Mucosa of stomach (tissue), 1 donor: ENCODE results near the gene DENND11.

Experiments used
- H3K27me3 ChIP-seq: one replicate; pipeline ENCODE4 v1.7.0; 2013; ENCODE audit warnings: mild to moderate bottlenecking, low read length; ENCODE audit not compliant: control insufficient read depth, insufficient read depth
- H3K36me3 ChIP-seq: one replicate; pipeline ENCODE4 v1.7.0; 2013; ENCODE audit warnings: low read length; ENCODE audit not compliant: control insufficient read depth, insufficient read depth
- H3K4me1 ChIP-seq: one replicate; pipeline ENCODE4 v1.7.0; 2013; ENCODE audit warnings: mild to moderate bottlenecking, low read length; ENCODE audit not compliant: control insufficient read depth, insufficient read depth
- H3K4me3 ChIP-seq: one replicate; pipeline ENCODE4 v1.7.0; 2013; ENCODE audit warnings: low read length
- H3K9ac ChIP-seq: one replicate; pipeline ENCODE4 v1.7.0; 2013; ENCODE audit warnings: mild to moderate bottlenecking, low read length, moderate library complexity
- H3K9me3 ChIP-seq: one replicate; pipeline ENCODE4 v1.7.0; 2013; ENCODE audit warnings: mild to moderate bottlenecking, low read length, moderate library complexity; ENCODE audit not compliant: control insufficient read depth
- donor health status: Pancreatic carcinoma.

Gene DENND11, protein sequence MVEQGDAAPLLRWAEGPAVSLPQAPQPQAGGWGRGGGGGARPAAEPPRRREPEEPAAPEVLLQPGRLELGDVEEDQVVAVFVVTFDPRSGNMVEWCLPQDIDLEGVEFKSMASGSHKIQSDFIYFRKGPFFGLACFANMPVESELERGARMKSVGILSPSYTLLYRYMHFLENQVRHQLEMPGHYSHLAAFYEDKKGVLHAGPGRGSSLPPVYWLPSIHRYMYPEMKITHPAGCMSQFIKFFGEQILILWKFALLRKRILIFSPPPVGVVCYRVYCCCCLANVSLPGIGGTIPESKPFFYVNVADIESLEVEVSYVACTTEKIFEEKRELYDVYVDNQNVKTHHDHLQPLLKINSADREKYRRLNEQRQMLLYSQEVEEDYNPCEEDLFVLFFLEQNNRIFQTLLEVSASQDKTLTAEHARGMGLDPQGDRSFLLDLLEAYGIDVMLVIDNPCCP

DNA sequence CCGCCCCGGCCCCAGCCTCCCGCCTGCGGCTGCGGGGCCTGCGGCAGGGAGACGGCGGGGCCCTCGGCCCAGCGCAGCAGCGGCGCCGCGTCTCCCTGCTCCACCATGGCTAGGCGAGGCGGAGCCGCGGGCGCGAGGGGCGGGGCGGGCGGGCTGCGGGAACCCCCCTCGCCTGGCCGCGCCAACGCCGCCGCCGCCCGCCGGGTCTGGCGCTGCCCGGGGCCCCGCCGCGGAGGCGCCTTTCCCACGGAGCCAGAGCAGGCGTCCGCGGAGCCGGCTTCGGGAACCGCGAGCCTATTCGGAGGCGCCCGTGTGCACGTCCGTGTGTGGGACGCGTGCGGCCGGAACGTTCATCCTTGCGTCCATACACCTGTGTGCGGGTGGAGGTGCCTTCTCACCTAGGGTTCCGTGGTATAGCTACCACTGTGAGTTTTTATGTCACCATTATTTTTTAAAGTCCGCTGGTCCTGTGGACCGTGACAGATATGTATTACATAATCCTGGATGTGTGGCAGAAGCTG is at the start of gene DENND11:
TSS of gene DENND11 (minus strand) at position 120 of the 521 bp plus-strand sequence. CDS start at position 107, 13 bp downstream.
- Histone ChIP-seq H3K27me3 (no peaks in the 10 kb centered on the region), H3K4me1 (peaks cover 63% of the 10 kb centered on the region), H3K36me3 (no peaks in the 10 kb centered on the region), H3K9me3 (no peaks in the 10 kb centered on the region), H3K4me3 (peak within 1 kb of the TSS; percentile 58), H3K9ac (peak within 1 kb of the TSS; percentile 79)

DNA sequence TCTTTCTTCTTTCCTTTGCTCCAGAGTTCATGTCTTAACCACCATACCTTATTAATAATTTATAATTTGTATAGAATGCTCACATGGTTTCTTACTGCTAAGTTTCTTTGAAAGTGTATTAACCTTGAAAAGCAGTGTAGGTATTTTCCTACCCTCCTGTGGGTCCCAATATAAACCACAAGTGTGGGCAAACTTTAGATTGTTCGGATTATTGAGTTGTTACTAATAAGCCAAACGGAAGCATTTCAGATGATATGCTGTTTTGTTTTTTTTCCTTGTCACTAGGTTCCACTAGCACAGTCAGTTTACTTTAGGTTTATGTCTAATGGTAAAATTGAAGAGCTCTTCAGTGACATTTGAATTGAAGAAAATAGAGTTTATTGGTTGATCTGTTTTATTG is 46.4 kb upstream of the DENND11 start:
- no peaks in the 10 kb centered on the region for H3K27me3 ChIP-seq
- no peak overlapping the region for H3K4me3 ChIP-seq
- H3K9me3 ChIP-seq = peaks cover 11% of the 10 kb centered on the region
- no peak overlapping the region for H3K9ac ChIP-seq
- H3K4me1 ChIP-seq = no peaks in the 10 kb centered on the region
- H3K36me3 ChIP-seq = peaks cover 8% of the 10 kb centered on the region

DNA sequence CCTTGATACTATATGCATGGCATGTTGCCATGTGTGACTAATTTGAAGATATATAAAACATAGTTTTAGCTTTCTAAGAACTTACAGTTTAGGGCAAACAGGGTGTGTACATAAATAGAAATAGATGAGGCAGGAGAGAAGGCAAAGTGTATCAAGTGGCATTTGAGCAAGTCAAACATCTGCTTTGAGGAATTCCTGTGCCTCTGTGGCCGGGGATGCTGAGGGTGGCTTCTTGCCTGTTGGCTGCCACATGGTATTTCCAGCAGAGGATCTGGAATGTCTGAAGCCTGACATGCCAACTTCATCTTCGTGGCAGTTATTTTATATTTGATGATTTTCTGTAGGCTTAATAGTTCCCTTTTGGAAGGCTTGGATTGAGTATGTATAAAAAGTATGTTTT is 42.2 kb upstream of the DENND11 start:
- no peaks in the 10 kb centered on the region for H3K36me3 ChIP-seq
- no peak overlapping the region for H3K4me3 ChIP-seq
- H3K27me3 ChIP-seq = no peaks in the 10 kb centered on the region
- H3K9ac ChIP-seq = no peak overlapping the region
- H3K9me3 ChIP-seq = no peaks in the 10 kb centered on the region
- H3K4me1 ChIP-seq = no peaks in the 10 kb centered on the region

DNA sequence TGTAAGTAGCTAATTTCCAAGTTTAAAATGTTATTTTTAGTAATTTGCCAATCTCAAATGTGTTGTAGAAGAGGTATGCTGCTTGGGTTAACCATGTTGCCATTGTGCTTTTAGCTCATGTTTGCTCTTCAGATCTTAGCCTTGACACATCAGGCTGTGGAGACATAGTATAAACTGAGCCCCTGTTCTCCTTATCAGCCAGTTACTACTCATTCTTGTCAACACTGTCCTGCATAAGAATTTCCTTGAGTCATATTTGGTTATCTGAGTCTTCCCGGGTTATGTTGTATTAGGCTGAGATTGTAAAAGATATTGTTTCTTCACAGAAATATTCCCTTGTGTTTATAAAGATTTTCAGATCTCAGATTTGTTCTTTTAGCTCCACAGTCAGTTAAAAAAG is 40.3 kb upstream of the DENND11 start:
- H3K36me3 ChIP-seq = no peaks in the 10 kb centered on the region
- no peak overlapping the region for H3K4me3 ChIP-seq
- no peak overlapping the region for H3K9ac ChIP-seq
- no peaks in the 10 kb centered on the region for H3K27me3 ChIP-seq
- H3K4me1 ChIP-seq = peaks cover 2% of the 10 kb centered on the region
- H3K9me3 ChIP-seq = no peaks in the 10 kb centered on the region

DNA sequence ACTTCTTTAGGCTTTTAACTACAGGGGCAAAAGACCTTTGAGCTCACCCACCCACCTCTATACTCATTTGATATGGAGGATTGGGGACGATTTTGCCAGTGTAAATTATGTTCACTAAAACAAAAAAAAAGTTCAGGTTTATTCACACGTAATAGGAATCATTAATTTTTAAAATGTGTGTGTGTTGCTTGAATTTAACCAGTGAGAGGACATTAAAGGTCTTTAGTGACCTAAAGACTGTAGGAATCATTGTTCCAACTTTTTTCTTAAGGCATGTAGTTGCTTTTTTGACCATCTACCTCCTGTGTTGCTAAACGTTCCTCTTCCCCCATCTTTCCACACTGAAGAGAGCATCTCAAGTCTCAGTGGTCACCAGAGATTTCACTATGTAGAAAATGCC is 37.3 kb upstream of the DENND11 start:
- Histone ChIP-seq H3K36me3 (no peaks in the 10 kb centered on the region), H3K4me3 (no peak overlapping the region)

DNA sequence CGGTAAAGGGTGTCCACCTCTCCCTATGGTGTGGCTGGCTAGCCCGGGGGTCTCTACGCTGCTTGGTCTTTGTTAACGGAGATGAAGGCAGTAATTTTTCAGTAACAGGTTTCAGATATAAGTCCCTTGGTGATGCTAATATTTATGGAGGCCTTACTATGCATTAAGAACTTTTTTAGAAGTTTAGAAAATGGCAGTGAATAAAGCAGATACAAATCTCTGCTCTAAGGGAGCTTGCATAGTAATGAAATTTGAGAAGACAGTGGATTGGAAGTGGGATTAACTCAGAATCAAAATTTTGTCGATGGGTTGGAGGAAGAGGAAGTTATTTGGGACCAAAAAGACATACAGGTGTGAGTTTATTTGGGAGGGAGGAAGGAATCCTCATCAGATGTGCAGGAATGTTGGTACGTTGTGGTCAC is 36.6 kb upstream of the DENND11 start:
- Histone ChIP-seq H3K36me3 (no peaks in the 10 kb centered on the region), H3K9me3 (no peaks in the 10 kb centered on the region), H3K9ac (peak overlapping the region; percentile 88), H3K4me3 (peak overlapping the region; percentile 81), H3K27me3 (no peaks in the 10 kb centered on the region), H3K4me1 (peaks cover 4% of the 10 kb centered on the region)

More for the DNA sequence above, 37.3 kb upstream of the DENND11 start:
- H3K27me3 ChIP-seq = no peaks in the 10 kb centered on the region
- H3K9me3 ChIP-seq = no peaks in the 10 kb centered on the region
- peak overlapping the region; percentile 88 for H3K9ac ChIP-seq
- peaks cover 4% of the 10 kb centered on the region for H3K4me1 ChIP-seq

DNA sequence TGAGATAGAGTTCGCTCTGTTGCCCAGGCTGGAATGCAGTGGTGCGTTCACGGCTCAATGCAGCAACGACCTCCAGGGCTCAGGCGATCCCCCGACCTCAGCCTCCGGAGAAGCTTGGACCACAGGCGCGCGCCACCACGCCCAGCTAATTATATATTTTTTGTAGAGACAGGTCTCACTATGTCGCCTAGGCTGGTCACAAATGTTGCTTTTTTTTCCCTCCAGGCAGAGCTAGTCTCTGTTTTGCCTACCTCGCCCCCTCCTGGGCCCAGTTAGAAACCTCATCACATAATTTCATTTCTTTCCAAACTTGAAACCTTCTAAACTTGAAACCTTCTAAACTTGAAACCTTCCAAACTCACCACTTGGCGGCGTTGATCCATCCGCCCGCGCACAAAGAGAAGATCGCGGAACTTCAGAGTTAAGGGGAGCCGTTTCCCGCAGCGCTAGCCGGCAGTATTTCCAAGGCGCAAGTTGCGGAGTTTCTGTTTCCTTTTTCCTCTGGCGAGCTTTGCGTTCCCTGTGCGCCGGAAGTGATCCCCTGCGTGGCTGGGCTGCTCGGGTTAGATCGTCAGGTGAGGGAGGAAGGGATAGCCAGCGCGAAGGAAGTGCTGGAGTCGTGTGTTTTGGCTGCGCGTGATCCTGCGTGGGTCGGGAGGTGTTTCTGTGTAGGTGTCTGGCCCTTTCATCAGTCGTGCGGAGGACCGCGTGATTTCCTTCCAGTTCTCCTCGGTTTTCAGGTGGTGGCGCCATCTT is 36.0 kb upstream of the DENND11 start, which contains the start of gene SSBP1:
TSS of gene SSBP1 (plus strand) at position 523 of the 756 bp plus-strand sequence. CDS start 809 bp downstream, outside the sequence.
- Histone ChIP-seq H3K4me1 (peaks cover 4% of the 10 kb centered on the region), H3K36me3 (no peaks in the 10 kb centered on the region), H3K4me3 (peak within 1 kb of the TSS; percentile 81), H3K9me3 (no peaks in the 10 kb centered on the region), H3K9ac (peak within 1 kb of the TSS; percentile 88), H3K27me3 (no peaks in the 10 kb centered on the region)

DNA sequence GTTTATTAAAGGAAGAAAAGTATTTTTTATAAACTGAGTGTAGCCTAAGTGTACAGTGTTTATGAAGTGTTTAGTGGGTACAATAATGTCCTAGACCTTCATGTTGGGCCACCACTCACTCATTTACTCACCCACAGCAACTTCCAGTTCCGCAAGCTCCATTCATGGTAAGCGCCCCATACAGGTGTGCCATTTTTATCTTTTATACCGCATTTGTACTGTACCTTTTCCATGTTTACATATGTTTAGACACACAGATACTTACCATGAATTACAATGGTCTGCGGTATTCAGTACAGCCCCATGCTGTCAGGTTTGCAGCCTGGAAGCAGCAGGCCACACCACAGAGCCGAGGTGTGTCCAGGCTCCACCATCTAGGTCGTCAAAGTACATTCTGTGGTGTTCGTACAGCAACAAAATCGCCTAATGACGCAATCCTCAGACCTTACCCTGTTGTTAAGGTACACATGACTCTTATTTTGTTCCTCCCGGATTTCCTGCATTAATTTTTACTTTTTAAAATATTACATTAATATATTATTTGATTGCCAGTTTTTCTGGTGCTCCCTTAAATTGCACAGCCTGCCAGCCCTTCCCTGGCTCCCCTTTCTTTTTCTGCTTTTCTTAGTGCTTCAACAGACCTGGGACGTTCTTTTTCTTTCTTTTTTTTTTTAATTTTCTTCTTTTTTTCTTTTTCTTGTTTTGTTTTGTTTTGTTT is 35.3 kb upstream of the DENND11 start:
- Histone ChIP-seq H3K9ac (peak overlapping the region; percentile 88), H3K4me1 (peaks cover 4% of the 10 kb centered on the region), H3K4me3 (peak overlapping the region; percentile 81), H3K27me3 (no peaks in the 10 kb centered on the region), H3K9me3 (no peaks in the 10 kb centered on the region), H3K36me3 (no peaks in the 10 kb centered on the region)

DNA sequence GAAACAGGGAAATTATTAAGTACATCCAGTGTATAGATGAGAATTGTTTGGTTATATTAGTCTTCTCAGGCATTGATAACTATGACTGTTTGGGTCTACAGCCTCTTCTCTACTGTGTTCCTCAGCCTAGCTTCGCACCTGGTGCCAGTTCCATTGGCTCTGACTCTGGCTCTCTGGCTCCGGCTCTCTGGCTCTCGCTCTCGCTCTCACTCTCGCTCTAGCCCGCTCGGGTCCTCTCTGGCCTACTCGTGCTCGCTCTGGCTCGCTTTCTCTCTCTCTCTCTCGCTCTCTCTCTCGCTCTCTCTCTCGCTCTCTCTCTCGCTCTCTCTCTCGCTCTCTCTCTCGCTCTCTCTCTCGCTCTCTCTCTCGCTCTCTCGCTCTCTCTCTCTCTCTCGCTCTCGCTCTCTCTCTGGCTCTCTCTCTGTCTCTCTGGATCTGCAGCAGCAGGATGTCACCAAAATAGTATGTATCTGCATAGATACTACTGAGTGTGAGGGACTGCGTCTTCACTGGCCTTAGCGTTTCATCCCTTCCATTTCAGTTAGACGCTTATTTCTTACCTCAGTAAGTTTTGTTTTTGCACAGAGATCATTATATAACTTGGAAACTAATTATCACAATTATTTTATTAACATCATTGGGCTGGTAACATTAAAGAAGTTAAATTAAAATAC is 29.6 kb upstream of the DENND11 start:
- Histone ChIP-seq H3K4me3 (no peak overlapping the region), H3K36me3 (no peaks in the 10 kb centered on the region), H3K9ac (no peak overlapping the region), H3K4me1 (no peaks in the 10 kb centered on the region), H3K27me3 (no peaks in the 10 kb centered on the region), H3K9me3 (no peaks in the 10 kb centered on the region)

DNA sequence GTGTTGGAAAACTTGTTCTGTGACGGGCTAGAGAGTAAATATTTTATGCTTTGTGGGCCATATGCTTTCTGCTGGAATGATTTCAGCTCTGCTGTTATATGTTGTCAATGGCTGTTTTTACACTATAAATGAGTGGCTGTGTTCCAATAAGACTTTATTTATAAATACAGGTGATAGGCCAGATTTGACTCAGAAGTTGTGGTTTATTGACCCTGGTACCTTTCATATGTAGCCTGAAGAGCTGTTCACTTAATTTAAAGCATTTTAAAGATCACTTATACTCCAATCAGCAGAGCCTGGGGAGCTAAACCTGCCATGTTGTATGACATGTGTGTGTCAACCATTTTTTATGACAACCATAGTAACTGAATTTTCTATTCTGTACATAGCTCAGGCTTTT is 27.1 kb upstream of the DENND11 start:
- H3K9ac ChIP-seq = no peak overlapping the region

DNA sequence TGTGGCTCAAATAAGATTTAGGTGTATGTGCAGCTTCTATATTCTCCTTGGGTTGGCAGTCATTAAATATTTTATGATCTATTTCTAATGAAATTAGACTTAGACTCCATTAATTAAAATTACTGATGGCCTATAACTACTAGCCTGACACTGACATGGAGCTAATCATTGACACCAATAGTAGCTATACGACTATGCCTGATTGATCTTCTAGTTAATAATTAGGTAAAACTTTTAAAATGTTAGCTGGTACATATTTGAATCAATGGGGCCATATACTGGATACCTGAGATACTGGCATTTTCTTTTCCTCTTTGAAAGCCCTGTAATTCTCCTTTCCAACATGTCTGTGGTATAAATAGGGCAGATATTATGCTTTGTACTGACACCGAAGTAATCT is 20.6 kb upstream of the DENND11 start:
- Histone ChIP-seq H3K4me1 (no peaks in the 10 kb centered on the region), H3K9ac (no peak overlapping the region), H3K9me3 (no peaks in the 10 kb centered on the region), H3K4me3 (no peak overlapping the region), H3K36me3 (no peaks in the 10 kb centered on the region), H3K27me3 (no peaks in the 10 kb centered on the region)

More for the DNA sequence above, 27.1 kb upstream of the DENND11 start:
- Histone ChIP-seq H3K36me3 (no peaks in the 10 kb centered on the region), H3K9me3 (no peaks in the 10 kb centered on the region), H3K4me3 (no peak overlapping the region), H3K27me3 (no peaks in the 10 kb centered on the region), H3K4me1 (no peaks in the 10 kb centered on the region)
